ENCODE results near the gene AADACL4. TPM values are rescaled to one million over a fixed set of nuclear protein-coding genes. Genes with fewer than 3 reads are reported as not detected.

AADACL4 gene
- total RNA-seq, 1 experiment from 2014 or later: not detected

GRCh38 chr1:12629985-12630760 is 13.7 kb upstream of the AADACL4 start:
- peak overlapping the region; percentile 92 to 99 (median 94); a peak in 6 of 7 replicates for H3K27ac Mint-ChIP-seq
- no peak for DNase-seq

More at GRCh38 chr1:12629985-12630760, 13.7 kb upstream of the AADACL4 start:
- no peaks in the 10 kb centered on the region for H3K79me2 ChIP-seq (ENCODE audit: insufficient read depth, low read length)
- H2BK120ac ChIP-seq (ENCODE audit: low read depth, low read length, poor library complexity, severe bottlenecking): no peak overlapping the region
- 0 out of 2 replicates have a peak, but pooled peaks cover 2% of the 10 kb centered on the region for H3K4me1 ChIP-seq (ENCODE audit: insufficient read depth, low read length)
- H3T11ph ChIP-seq (ENCODE audit: low read length): no peak overlapping the region
- peak overlapping the region; percentile 7 for H3K18ac ChIP-seq (ENCODE audit: insufficient read length, low read depth, low read length)
- no peak overlapping the region for H3K23ac ChIP-seq (ENCODE audit: insufficient read length, low read depth, low read length)
- no peak overlapping the region for H2BK5ac ChIP-seq (ENCODE audit: insufficient read length, low read length)
- Mint-ChIP-seq H3K9me3 (peaks cover 3% of the 10 kb centered on the region in 2 experiments; a peak in 2 of 5 replicates), H3K27me3 (ENCODE audit: low read depth) (no peaks in the 10 kb centered on the region; the same call in 1 of the 2 replicates), H3K4me1 (peaks cover 59 to 63% of the 10 kb centered on the region in 2 experiments), H3K36me3 (ENCODE audit: insufficient read depth in 1 of 3, low read depth in 3 of 3) (peaks cover 0 to 2% (median 1%) of the 10 kb centered on the region in 3 experiments; a peak in 2 of 7 replicates), H3K4me3 (peak overlapping the region in 1 of 2 experiments; percentile 20; a peak in 2 of 5 replicates)
- H3K23me2 ChIP-seq (ENCODE audit: insufficient read length, low read depth, low read length, poor library complexity, severe bottlenecking): no peaks in the 10 kb centered on the region
- H2BK12ac ChIP-seq (ENCODE audit: insufficient read length, low read depth, low read length): no peak overlapping the region
- no peaks in the 10 kb centered on the region for H3K9me3 ChIP-seq (ENCODE audit: control insufficient read depth, low read depth, low read length)
- H2AFZ ChIP-seq (ENCODE audit: low read length): no peak overlapping the region
- no peak overlapping the region for H3K4me2 ChIP-seq (ENCODE audit: insufficient read depth, insufficient read length, low read length)
- TF ChIP-seq CTCF (conservative IDR thresholded peaks at IDR 0.05): no peak
- H3K79me1 ChIP-seq (ENCODE audit: insufficient read depth, low read depth, low read length, poor library complexity, severe bottlenecking): no peaks in the 10 kb centered on the region
- no peak overlapping the region for H4K91ac ChIP-seq (ENCODE audit: insufficient read length, low read depth, low read length)
- no peak overlapping the region for H3K9ac ChIP-seq (ENCODE audit: extremely low read depth, insufficient read length, low read length)
- no peak overlapping the region for H2BK20ac ChIP-seq (ENCODE audit: low read depth, low read length, poor library complexity, severe bottlenecking)
- no peak overlapping the region for H3K27ac ChIP-seq (ENCODE audit: insufficient read length, low read depth, low read length)
- no CpG with 5 or more reads among the region's 15 CpGs for WGBS (ENCODE audit: extremely low coverage, insufficient read length, low lambda C conversion rate)
- no peaks in the 10 kb centered on the region for H3K27me3 ChIP-seq (ENCODE audit: insufficient read depth, low read length)
- no peak overlapping the region for H2AK5ac ChIP-seq (ENCODE audit: insufficient read length, low read length)
- no peak overlapping the region for H3K56ac ChIP-seq (ENCODE audit: insufficient read length, low read depth, low read length)
- H2BK15ac ChIP-seq (ENCODE audit: low read depth, low read length): no peak overlapping the region
- no peak overlapping the region for H4K5ac ChIP-seq (ENCODE audit: insufficient read length, low read depth, low read length)
- no peaks in the 10 kb centered on the region for H4K20me1 ChIP-seq (ENCODE audit: control insufficient read depth, insufficient read depth, insufficient read length)
- H3K14ac ChIP-seq (ENCODE audit: insufficient read depth, low read length): peak overlapping the region; percentile 18; the same call in 1 of the 2 replicates
- H4K8ac ChIP-seq (replicated peaks; ENCODE audit: insufficient read length, low read depth, low read length): no peak overlapping the region
- no peak overlapping the region; the same call in 1 of the 2 replicates for H3K4ac ChIP-seq (ENCODE audit: low read depth, low read length)

Data from H9 (cell line).